Upper lobe of left lung (tissue), 6 donors: ENCODE data around the gene ZNF408. TPM values are rescaled to one million over a fixed set of nuclear protein-coding genes. Genes with fewer than 3 reads are reported as not detected.
A peak's percentile ranks its signal among the peaks of the same experiment; 100 is the strongest.

Experiments
- ATAC-seq, 2 donors: fragments of 200-7000 bp; cut with Tn5 transposase; one replicate each; pipeline ENCODE4 v1.9.1; 2022; ENCODE audit warnings: mild to moderate bottlenecking in 2 of 2, moderate library complexity in 2 of 2; ENCODE audit not compliant: low FRiP score in 2 of 2
- DNase-seq, 2 donors: peaks; one replicate each; pipeline ENCODE4 v3.0.0-alpha.2; 2019 to 2020
- H3K27ac ChIP-seq, 4 donors: fragments of 200-600 bp; sonication (generic); one replicate each; pipeline ENCODE4 v1.5.1; 2016 to 2019
- H3K27me3 ChIP-seq, 4 donors: fragments of 200-600 bp; sonication (generic); one replicate each; pipeline ENCODE4 v1.5.1; 2017 to 2019
- H3K36me3 ChIP-seq, 4 donors: fragments of 200-600 bp; sonication (generic); one replicate each; pipeline ENCODE4 v1.5.1; 2016 to 2019
- H3K4me1 ChIP-seq, 4 donors: fragments of 200-600 bp; sonication (generic); one replicate each; pipeline ENCODE4 v1.5.1; 2018 to 2019
- H3K4me3 ChIP-seq, 4 donors: fragments of 200-600 bp; sonication (generic); one replicate each; pipeline ENCODE4 v1.5.1; 2017 to 2019; ENCODE audit warnings: mild to moderate bottlenecking in 2 of 4, moderate library complexity in 1 of 4
- H3K9me3 ChIP-seq, 4 donors: fragments of 200-600 bp; sonication (generic); one replicate each; pipeline ENCODE4 v1.5.1; 2018 to 2019
- CTCF ChIP-seq, 6 experiments: fragments of 450-650 bp in 4 of 6; fragments of 200-600 bp in 2 of 6; sonication (generic) in 2 of 6; IDR thresholded peaks; one replicate each; pipeline ENCODE4 v1.5.1; 2016 to 2019; ENCODE audit warnings: antibody characterized with exemption in 6 of 6
- EP300 ChIP-seq, 4 donors: sonication (generic); formaldehyde crosslinking; IDR thresholded peaks; one replicate each; pipeline ENCODE4 v1.5.1; 2017; ENCODE audit warnings: antibody characterized with exemption in 4 of 4, control low read depth in 2 of 4
- POLR2A ChIP-seq, 4 donors: fragments of 450-650 bp; IDR thresholded peaks; one replicate each; pipeline ENCODE4 v1.5.1; 2016 to 2017; ENCODE audit warnings: antibody characterized with exemption in 4 of 4, mild to moderate bottlenecking in 2 of 4
- POLR2AphosphoS5 ChIP-seq, 2 donors: sonication (generic); formaldehyde crosslinking; IDR thresholded peaks; one replicate each; pipeline ENCODE4 v1.5.1; 2017; ENCODE audit warnings: antibody characterized with exemption in 2 of 2
- WGBS, 2 donors: methylation state at CpG; one replicate each; pipeline ENCODE4 v1.1.5; 2017 to 2018; 5-methylcytosine and 5-hydroxymethylcytosine counted together
- total RNA-seq, 6 donors: library from RNA; depleted of rRNA in 4 of 6; stranded (reverse); fragments of >200 nt in 4 of 6; gene quantifications; one replicate each; pipeline versions ENCODE4 v1.1.0 to v1.2.1, GENCODE V29; 2016 to 2021
- donor health status: DM: no; HTN: no; CAD: no; lungs with moderate emphysema.
- donor health status: DM: no; HTN: yes; CAD: no; lungs with severe emphysema.

ZNF408 gene
- total RNA-seq, 6 donors from 2014 or later = 5.3 to 17.2 (median 10.5) TPM

- no peaks in the 10 kb centered on the region for H3K27me3 ChIP-seq
- DNase-seq (no peak), ATAC-seq (peak; percentile 66 to 67)
- WGBS, 2 donors = 75 to 76% methylated on average over 14 to 15 of the region's 15 CpGs
- peaks cover 0 to 12% (median 4%) of the 10 kb centered on the region in 4 donors for H3K4me1 ChIP-seq
- peaks cover 6 to 66% (median 48%) of the 10 kb centered on the region in 4 donors for H3K36me3 ChIP-seq
- H3K27ac ChIP-seq = peak overlapping the region; percentile 38 to 76 (median 68)
- H3K9me3 ChIP-seq = no peaks in the 10 kb centered on the region
- TF ChIP-seq POLR2A (IDR thresholded peaks at IDR 0.05) = no peak
- TF ChIP-seq CTCF (IDR thresholded peaks at IDR 0.05) = no peak
- TF ChIP-seq POLR2AphosphoS5 (IDR thresholded peaks at IDR 0.05) = peak in 1 of 2 donors; percentile 5
- H3K4me3 ChIP-seq = no peak overlapping the region
Measured at GRCh38 chr11:46686886-46687795, 13.7 kb upstream of the ZNF408 start.

DNA sequence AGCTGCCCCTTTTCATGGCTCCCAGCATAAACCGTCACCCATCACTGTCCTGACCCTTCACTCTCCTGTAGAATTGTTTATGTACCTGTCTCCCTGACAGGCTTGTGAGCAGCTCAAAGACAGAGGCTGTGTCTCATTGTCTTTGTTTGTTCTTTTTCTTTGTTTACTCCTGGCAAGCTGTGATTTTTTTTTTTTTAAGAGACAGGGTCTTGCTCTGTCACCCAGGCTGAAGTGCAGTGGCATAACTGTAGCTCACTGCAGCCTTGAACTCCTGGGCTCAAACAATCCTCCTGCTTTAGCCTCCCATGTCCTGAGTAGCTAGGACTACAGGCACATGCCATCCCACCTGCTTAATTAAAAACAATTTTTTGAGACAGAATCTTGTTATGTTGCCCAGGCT is 10.1 kb upstream of the ZNF408 start:
- WGBS, 2 donors = 96 to 100% methylated on average over 1 of the region's 1 CpG
- no peak overlapping the region for H3K27ac ChIP-seq
- ATAC-seq (no peak), DNase-seq (no peak)
- no peak overlapping the region for H3K4me3 ChIP-seq
- peaks cover 19 to 76% (median 69%) of the 10 kb centered on the region in 4 donors for H3K36me3 ChIP-seq
- H3K27me3 ChIP-seq = no peaks in the 10 kb centered on the region
- peaks cover 0 to 12% (median 2%) of the 10 kb centered on the region in 4 donors for H3K4me1 ChIP-seq
- no peaks in the 10 kb centered on the region for H3K9me3 ChIP-seq
- TF ChIP-seq EP300 (IDR thresholded peaks at IDR 0.05) (no peak), POLR2AphosphoS5 (IDR thresholded peaks at IDR 0.05) (no peak)

DNA sequence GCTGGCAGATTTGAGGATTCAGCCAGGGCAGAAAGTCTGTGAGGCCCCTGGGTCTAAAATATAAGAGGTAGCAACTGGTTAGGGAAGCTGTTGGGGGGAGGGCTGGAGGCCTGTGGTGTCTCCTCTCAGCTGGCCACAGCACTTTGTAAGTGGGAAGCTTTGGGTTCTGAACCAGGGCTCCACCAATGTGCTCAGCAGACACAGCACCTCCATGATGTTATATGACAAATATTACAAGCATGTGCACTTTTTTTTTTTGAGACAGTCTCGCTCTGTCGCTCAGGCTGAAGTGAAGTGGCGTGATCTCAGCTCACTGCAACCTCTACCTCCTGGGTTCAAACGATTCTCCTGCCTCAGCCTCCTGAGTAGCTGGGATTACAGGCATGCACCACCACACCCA is 8.4 kb upstream of the ZNF408 start:
- H3K4me1 ChIP-seq = peaks cover 10 to 14% (median 12%) of the 10 kb centered on the region in 4 donors
- DNase-seq (no peak), ATAC-seq (no peak)
- no peaks in the 10 kb centered on the region for H3K9me3 ChIP-seq
- TF ChIP-seq POLR2A (IDR thresholded peaks at IDR 0.05) (no peak), EP300 (IDR thresholded peaks at IDR 0.05) (no peak), POLR2AphosphoS5 (IDR thresholded peaks at IDR 0.05) (no peak), CTCF (IDR thresholded peaks at IDR 0.05) (no peak)
- no peaks in the 10 kb centered on the region for H3K27me3 ChIP-seq
- WGBS, 2 donors = 90 to 93% methylated on average over 4 of the region's 4 CpGs
- no peak overlapping the region for H3K27ac ChIP-seq
- H3K4me3 ChIP-seq = no peak overlapping the region
- H3K36me3 ChIP-seq = peaks cover 18 to 68% (median 58%) of the 10 kb centered on the region in 4 donors

- ATAC-seq (peak in 1 of 2 donors; percentile 53), DNase-seq (no peak)
- no peaks in the 10 kb centered on the region for H3K27me3 ChIP-seq
- TF ChIP-seq EP300 (IDR thresholded peaks at IDR 0.05) (no peak), CTCF (IDR thresholded peaks at IDR 0.05) (no peak)
- 80 to 83% methylated on average over 1 of the region's 2 CpGs for WGBS, 2 donors
- H3K27ac ChIP-seq = peak overlapping the region in 2 of 4 donors; percentile 14 to 53
- H3K4me3 ChIP-seq = no peak overlapping the region
- no peaks in the 10 kb centered on the region for H3K9me3 ChIP-seq
- peaks cover 9 to 24% (median 22%) of the 10 kb centered on the region in 4 donors for H3K4me1 ChIP-seq
- peaks cover 15 to 59% (median 50%) of the 10 kb centered on the region in 4 donors for H3K36me3 ChIP-seq
Measured at GRCh38 chr11:46693597-46694012, 7.2 kb upstream of the ZNF408 start.

- H3K27ac ChIP-seq = peak overlapping the region in 3 of 4 donors; percentile 14 to 53 (median 23)
- DNase-seq (no peak), ATAC-seq (no peak)
- H3K36me3 ChIP-seq = peaks cover 15 to 57% (median 49%) of the 10 kb centered on the region in 4 donors
- no peaks in the 10 kb centered on the region for H3K27me3 ChIP-seq
- no peaks in the 10 kb centered on the region for H3K9me3 ChIP-seq
- H3K4me1 ChIP-seq = peaks cover 13 to 29% (median 27%) of the 10 kb centered on the region in 4 donors
- no peak for TF ChIP-seq POLR2A (IDR thresholded peaks at IDR 0.05)
- TF ChIP-seq CTCF (IDR thresholded peaks at IDR 0.05) = no peak
- no peak for TF ChIP-seq POLR2AphosphoS5 (IDR thresholded peaks at IDR 0.05)
- TF ChIP-seq EP300 (IDR thresholded peaks at IDR 0.05) = no peak
- 87 to 93% methylated on average over 3 to 6 of the region's 6 CpGs for WGBS, 2 donors
- no peak overlapping the region for H3K4me3 ChIP-seq
Measured at GRCh38 chr11:46694072-46694471, 6.8 kb upstream of the ZNF408 start.
